H9 (cell line): ENCODE data around the gene ZNF37A. TPM values are rescaled to one million over a fixed set of nuclear protein-coding genes. Genes with fewer than 3 reads are reported as not detected.

Experiments
- DNase-seq: peaks from one replicate; pipeline ENCODE4 v3.0.0-alpha.2; 2017
- H2AFZ ChIP-seq: one replicate; pipeline ENCODE4 v1.6.1; 2013; ENCODE audit warnings: mild to moderate bottlenecking, low read length, control low read depth, moderate library complexity
- H2AK5ac ChIP-seq: 2 replicates; pipeline ENCODE4 v1.6.1; 2013; ENCODE audit warnings: low read length, control low read depth, mixed read lengths; ENCODE audit not compliant: insufficient read length
- H2BK120ac ChIP-seq: one replicate; pipeline ENCODE4 v1.6.1; 2013; ENCODE audit warnings: low read depth, mild to moderate bottlenecking, low read length, control low read depth, inconsistent platforms; ENCODE audit not compliant: poor library complexity, severe bottlenecking
- H2BK12ac ChIP-seq: 2 replicates; pipeline ENCODE4 v1.6.1; 2013; ENCODE audit warnings: low read length, control low read depth, mixed read lengths, low read depth; ENCODE audit not compliant: insufficient read length
- H2BK15ac ChIP-seq: 2 replicates; pipeline ENCODE4 v1.6.1; 2013; ENCODE audit warnings: low read depth, low read length, control low read depth
- H2BK20ac ChIP-seq: one replicate; pipeline ENCODE4 v1.6.1; 2013; ENCODE audit warnings: low read depth, mild to moderate bottlenecking, low read length, control low read depth, inconsistent platforms; ENCODE audit not compliant: poor library complexity, severe bottlenecking
- H2BK5ac ChIP-seq: 2 replicates; pipeline ENCODE4 v1.6.1; 2013; ENCODE audit warnings: low read length, control low read depth, mixed read lengths; ENCODE audit not compliant: insufficient read length
- H3K14ac ChIP-seq: 2 replicates; pipeline ENCODE4 v1.6.1; 2013; ENCODE audit warnings: low read length, control low read depth; ENCODE audit not compliant: insufficient read depth
- H3K18ac ChIP-seq: 2 replicates; pipeline ENCODE4 v1.6.1; 2013; ENCODE audit warnings: low read depth, mild to moderate bottlenecking, mixed read lengths, low read length, control low read depth; ENCODE audit not compliant: insufficient read length
- H3K23ac ChIP-seq: 2 replicates; pipeline ENCODE4 v1.6.1; 2013; ENCODE audit warnings: low read length, control low read depth, mixed read lengths, low read depth; ENCODE audit not compliant: insufficient read length
- H3K23me2 ChIP-seq: 2 replicates; pipeline ENCODE4 v1.6.1; 2013; ENCODE audit warnings: low read depth, mild to moderate bottlenecking, mixed read lengths, low read length, control low read depth; ENCODE audit not compliant: insufficient read length, poor library complexity, severe bottlenecking
- H3K27ac ChIP-seq: 2 replicates; pipeline ENCODE4 v1.5.1; 2013; ENCODE audit warnings: low read length, control low read depth, mixed read lengths, low read depth; ENCODE audit not compliant: insufficient read length
- H3K27me3 ChIP-seq: 2 replicates; pipeline ENCODE4 v1.6.1; 2013; ENCODE audit warnings: low read length, control low read depth, inconsistent platforms; ENCODE audit not compliant: insufficient read depth
- H3K4ac ChIP-seq: 2 replicates; pipeline ENCODE4 v1.6.1; 2013; ENCODE audit warnings: low read depth, mild to moderate bottlenecking, control low read depth, inconsistent platforms, low read length, moderate library complexity
- H3K4me1 ChIP-seq: 2 replicates; pipeline ENCODE4 v1.6.1; 2013; ENCODE audit warnings: low read length, control low read depth, inconsistent platforms; ENCODE audit not compliant: insufficient read depth
- H3K4me2 ChIP-seq: 2 replicates; pipeline ENCODE4 v1.6.1; 2013; ENCODE audit warnings: low read length, control low read depth, mixed read lengths; ENCODE audit not compliant: insufficient read length, insufficient read depth
- H3K56ac ChIP-seq: 2 replicates; pipeline ENCODE4 v1.6.1; 2013; ENCODE audit warnings: low read depth, mild to moderate bottlenecking, mixed read lengths, low read length, control low read depth; ENCODE audit not compliant: insufficient read length
- H3K79me1 ChIP-seq: 2 replicates; pipeline ENCODE4 v1.6.1; 2013; ENCODE audit warnings: low read depth, mild to moderate bottlenecking, moderate library complexity, low read length, control low read depth, inconsistent platforms; ENCODE audit not compliant: insufficient read depth, poor library complexity, severe bottlenecking
- H3K79me2 ChIP-seq: 2 replicates; pipeline ENCODE4 v1.6.1; 2013; ENCODE audit warnings: low read length, control low read depth, inconsistent platforms; ENCODE audit not compliant: insufficient read depth
- H3K9ac ChIP-seq: 2 replicates; pipeline ENCODE4 v1.6.1; 2013; ENCODE audit warnings: low read length, control low read depth, mixed read lengths; ENCODE audit not compliant: insufficient read length; ENCODE audit errors: extremely low read depth
- H3K9me3 ChIP-seq: one replicate; pipeline ENCODE4 v1.6.1; 2013; ENCODE audit warnings: low read depth, low read length, inconsistent platforms; ENCODE audit not compliant: control insufficient read depth
- H3T11ph ChIP-seq: one replicate; pipeline ENCODE4 v1.6.1; 2013; ENCODE audit warnings: mild to moderate bottlenecking, low read length, control low read depth, inconsistent platforms
- H4K20me1 ChIP-seq: one replicate; pipeline ENCODE4 v1.6.1; 2013; ENCODE audit not compliant: control insufficient read depth, insufficient read length, insufficient read depth
- H4K5ac ChIP-seq: 2 replicates; pipeline ENCODE4 v1.6.1; 2013; ENCODE audit warnings: low read depth, mild to moderate bottlenecking, mixed read lengths, low read length, control low read depth; ENCODE audit not compliant: insufficient read length
- H4K8ac ChIP-seq: replicated peaks from 2 replicates; pipeline ENCODE4 v1.6.1; 2013; ENCODE audit warnings: low read length, control low read depth, mixed read lengths, low read depth; ENCODE audit not compliant: insufficient read length
- H4K91ac ChIP-seq: 2 replicates; pipeline ENCODE4 v1.6.1; 2013; ENCODE audit warnings: low read depth, mild to moderate bottlenecking, moderate library complexity, mixed read lengths, low read length, control low read depth; ENCODE audit not compliant: insufficient read length
- H3K27ac Mint-ChIP-seq, 3 experiments: 2 replicates in 2 of 3; 3 replicates in 1 of 3; pipeline ENCODE4 v1.8.0; 2020 to 2021; ENCODE audit warnings: mixed read lengths in 3 of 3, mild to moderate bottlenecking in 1 of 3, moderate library complexity in 1 of 3
- H3K27me3 Mint-ChIP-seq: 2 replicates; pipeline ENCODE4 v1.8.0; 2021; ENCODE audit warnings: low read depth, mild to moderate bottlenecking, moderate library complexity, mixed read lengths
- H3K36me3 Mint-ChIP-seq, 3 experiments: 2 replicates in 2 of 3; 3 replicates in 1 of 3; pipeline ENCODE4 v1.8.0; 2020 to 2021; ENCODE audit warnings: low read depth in 3 of 3, mixed read lengths in 3 of 3; ENCODE audit not compliant: insufficient read depth in 1 of 3
- H3K4me1 Mint-ChIP-seq, 2 experiments: 2 replicates each; pipeline ENCODE4 v1.8.0; 2020; ENCODE audit warnings: mixed read lengths in 2 of 2
- H3K4me3 Mint-ChIP-seq, 2 experiments: 2 replicates in 1 of 2; 3 replicates in 1 of 2; pipeline ENCODE4 v1.8.0; 2020 to 2021; ENCODE audit warnings: mild to moderate bottlenecking in 2 of 2, mixed read lengths in 2 of 2, moderate library complexity in 1 of 2
- H3K9me3 Mint-ChIP-seq, 2 experiments: 2 replicates in 1 of 2; 3 replicates in 1 of 2; pipeline ENCODE4 v1.8.0; 2020; ENCODE audit warnings: mild to moderate bottlenecking in 2 of 2, mixed read lengths in 2 of 2, moderate library complexity in 1 of 2
- CTCF ChIP-seq: fragments of 200-600 bp; sonication (generic); conservative IDR thresholded peaks from 3 replicates; pipeline ENCODE4 v1.8.0; 2021; ENCODE audit warnings: antibody characterized with exemption, mild to moderate bottlenecking
- WGBS: extraction: QIAGEN DNeasy Blood & Tissue Kit; methylation state at CpG from one replicate; pipeline ENCODE4 v1.1.7; 2013; ENCODE audit warnings: missing lambda C conversion rate, low lambda C conversion rate, mixed read lengths; ENCODE audit not compliant: insufficient read length; ENCODE audit errors: extremely low coverage; 5-methylcytosine and 5-hydroxymethylcytosine counted together
- total RNA-seq: library from RNA; stranded (reverse); gene quantifications from 2 replicates; pipeline ENCODE4 v1.2.1, GENCODE V29; 2021

ZNF37A gene
- total RNA-seq, 1 experiment from 2014 or later = 9.5 TPM

GRCh38 chr10:38103756-38104155, 9.6 kb downstream of the ZNF37A start:
- Histone ChIP-seq H4K5ac (no peak overlapping the region), H4K20me1 (no peaks in the 10 kb centered on the region), H4K91ac (no peak overlapping the region), H3T11ph (no peak overlapping the region), H3K4me2 (no peak overlapping the region), H3K14ac (no peak overlapping the region), H3K27ac (no peak overlapping the region), H3K4me1 (no peaks in the 10 kb centered on the region), H3K27me3 (no peaks in the 10 kb centered on the region), H3K23me2 (no peaks in the 10 kb centered on the region), H3K23ac (no peak overlapping the region), H2BK5ac (no peak overlapping the region), H3K9ac (no peak overlapping the region), H2BK12ac (no peak overlapping the region), H3K79me2 (no peaks in the 10 kb centered on the region), H4K8ac (no peak overlapping the region), H2BK20ac (no peak overlapping the region), H3K9me3 (peaks cover 38% of the 10 kb centered on the region), H3K79me1 (no peaks in the 10 kb centered on the region), H3K56ac (no peak overlapping the region), H3K18ac (no peak overlapping the region), H2BK120ac (no peak overlapping the region), H2AFZ (no peak overlapping the region), H2BK15ac (no peak overlapping the region), H3K4ac (no peak overlapping the region), H2AK5ac (no peak overlapping the region)
- H3K4me1 Mint-ChIP-seq = no peaks in the 10 kb centered on the region
- peaks cover 1% of the 10 kb centered on the region; the same call in 1 of the 2 replicates for H3K27me3 Mint-ChIP-seq
- H3K4me3 Mint-ChIP-seq = no peak overlapping the region
- H3K36me3 Mint-ChIP-seq = peaks cover 83 to 92% (median 84%) of the 10 kb centered on the region in 3 experiments
- DNase-seq = no peak
- H3K9me3 Mint-ChIP-seq = peaks cover 91 to 93% of the 10 kb centered on the region in 2 experiments
- no CpG with 5 or more reads among the region's 3 CpGs for WGBS
- H3K27ac Mint-ChIP-seq = no peak overlapping the region
- no peak for TF ChIP-seq CTCF
